ENCODE measurements around the gene GPRC5A. TPM values are rescaled to one million over a fixed set of nuclear protein-coding genes. Genes with fewer than 3 reads are reported as not detected.

GPRC5A gene
- total RNA-seq, 4 donors from 2014 or later, result 2.9 to 30.0 (median 3.8) TPM

- TF ChIP-seq POLR2A (IDR thresholded peaks at IDR 0.05; ENCODE audit: low read depth) (no peak), POLR2AphosphoS5 (IDR thresholded peaks at IDR 0.05) (no peak), EP300 (IDR thresholded peaks at IDR 0.05) (no peak), CTCF (IDR thresholded peaks at IDR 0.05) (no peak)
- intact Hi-C loops (cut with DNase I), result no loop called here
- Histone ChIP-seq H3K36me3 (no peaks in the 10 kb centered on the region), H3K27me3 (no peaks in the 10 kb centered on the region), H3K9me3 (no peaks in the 10 kb centered on the region), H3K27ac (replicated peaks in 1 of 4) (no peak overlapping the region), H3K4me1 (peaks cover 0 to 11% (median 0%) of the 10 kb centered on the region in 4 donors), H3K4me3 (no peak overlapping the region)
- DNase-seq (ENCODE audit: extremely low spot score), result peak; percentile 81
- WGBS, result 48% methylated on average over 8 of the region's 8 CpGs
These were observed 43.2 kb downstream of the GPRC5A start for GRCh38 chr12:12934556-12934955.

GRCh38 chr12:12936983-12937491 is 45.7 kb downstream of the GPRC5A start:
- Histone ChIP-seq H3K27me3 (no peaks in the 10 kb centered on the region), H3K4me3 (no peak overlapping the region), H3K9me3 (no peaks in the 10 kb centered on the region), H3K36me3 (no peaks in the 10 kb centered on the region), H3K4me1 (peaks cover 0 to 11% (median 0%) of the 10 kb centered on the region in 4 donors), H3K27ac (replicated peaks in 1 of 4) (no peak overlapping the region)
- TF ChIP-seq EP300 (IDR thresholded peaks at IDR 0.05), result no peak
- TF ChIP-seq CTCF (IDR thresholded peaks at IDR 0.05), result no peak
- no peak for TF ChIP-seq POLR2A (IDR thresholded peaks at IDR 0.05; ENCODE audit: low read depth)
- no peak for TF ChIP-seq POLR2AphosphoS5 (IDR thresholded peaks at IDR 0.05)
- DNase-seq (ENCODE audit: extremely low spot score), result peak; percentile 64
- 97% methylated on average over 11 of the region's 11 CpGs for WGBS
- intact Hi-C loops (cut with DNase I), result no loop called here

- no peaks in the 10 kb centered on the region for H3K36me3 ChIP-seq
- H3K4me1 ChIP-seq, result peaks cover 0 to 16% (median 5%) of the 10 kb centered on the region in 4 donors
- intact Hi-C loops (cut with DNase I), result no loop called here
- peak; percentile 7 for DNase-seq (ENCODE audit: extremely low spot score)
- H3K4me3 ChIP-seq, result no peak overlapping the region
- no peaks in the 10 kb centered on the region for H3K9me3 ChIP-seq
- no peak overlapping the region for H3K27ac ChIP-seq (replicated peaks in 1 of 4)
- H3K27me3 ChIP-seq, result no peaks in the 10 kb centered on the region
- 85% methylated on average over 5 of the region's 5 CpGs for WGBS
- TF ChIP-seq POLR2A (IDR thresholded peaks at IDR 0.05; ENCODE audit: low read depth) (no peak), EP300 (IDR thresholded peaks at IDR 0.05) (no peak), CTCF (IDR thresholded peaks at IDR 0.05) (no peak), POLR2AphosphoS5 (IDR thresholded peaks at IDR 0.05) (no peak)
These were observed 47.2 kb downstream of the GPRC5A start for GRCh38 chr12:12938541-12938940.

GRCh38 chr12:12939888-12940287 is 48.5 kb downstream of the GPRC5A start:
- Histone ChIP-seq H3K27ac (replicated peaks in 1 of 4) (no peak overlapping the region), H3K36me3 (no peaks in the 10 kb centered on the region), H3K9me3 (no peaks in the 10 kb centered on the region), H3K4me3 (no peak overlapping the region), H3K4me1 (peaks cover 0 to 16% (median 11%) of the 10 kb centered on the region in 4 donors), H3K27me3 (no peaks in the 10 kb centered on the region)
- no peak for DNase-seq (ENCODE audit: extremely low spot score)
- TF ChIP-seq POLR2AphosphoS5 (IDR thresholded peaks at IDR 0.05), result no peak
- intact Hi-C loops (cut with DNase I), result no loop called here
- 75% methylated on average over 1 of the region's 1 CpG for WGBS

GRCh38 chr12:12941450-12942350 is 50.3 kb downstream of the GPRC5A start:
- 91% methylated on average over 10 of the region's 10 CpGs for WGBS
- peak; percentile 82 for DNase-seq (ENCODE audit: extremely low spot score)
- TF ChIP-seq POLR2A (IDR thresholded peaks at IDR 0.05; ENCODE audit: low read depth) (no peak), EP300 (IDR thresholded peaks at IDR 0.05) (no peak), CTCF (IDR thresholded peaks at IDR 0.05) (no peak), POLR2AphosphoS5 (IDR thresholded peaks at IDR 0.05) (no peak)
- H3K4me3 ChIP-seq, result no peak overlapping the region
- no peaks in the 10 kb centered on the region for H3K36me3 ChIP-seq
- intact Hi-C loops (cut with DNase I), result no loop called here
- peaks cover 0 to 11% (median 11%) of the 10 kb centered on the region in 4 donors for H3K4me1 ChIP-seq
- H3K27me3 ChIP-seq, result no peaks in the 10 kb centered on the region
- no peaks in the 10 kb centered on the region for H3K9me3 ChIP-seq
- H3K27ac ChIP-seq (replicated peaks in 1 of 4), result no peak overlapping the region

All from esophagus muscularis mucosa (tissue), 4 donors.